Measurements from ENCODE around the gene RITA1.

RITA1 gene

GRCh38 chr12:113241191-113242025 is 55.9 kb downstream of the RITA1 start:
- TF ChIP-seq, protein P1, sequence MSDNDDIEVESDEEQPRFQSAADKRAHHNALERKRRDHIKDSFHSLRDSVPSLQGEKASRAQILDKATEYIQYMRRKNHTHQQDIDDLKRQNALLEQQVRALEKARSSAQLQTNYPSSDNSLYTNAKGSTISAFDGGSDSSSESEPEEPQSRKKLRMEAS (IDR thresholded peaks at IDR 0.05; ENCODE audit: low read depth, low read length) = peak; percentile 17; the same call in 1 of the 2 replicates
- TF ChIP-seq MYC (IDR thresholded peaks at IDR 0.05; ENCODE audit: low read depth, low read length) = no peak
- peak; percentile 43 for DNase-seq (ENCODE audit: low read depth)
- no peak overlapping the region for H3K4me3 ChIP-seq (ENCODE audit: low read depth, low read length)

Data from NB4 (cell line).